Aorta (tissue), 5 donors: ENCODE data around the gene KCNAB2. TPM values are rescaled to one million over a fixed set of nuclear protein-coding genes. Genes with fewer than 3 reads are reported as not detected.
A peak's percentile ranks its signal among the peaks of the same experiment; 100 is the strongest.

Experiments used
- ATAC-seq: fragments of 200-7000 bp; cut with Tn5 transposase; one replicate; pipeline ENCODE4 v1.9.1; 2022; ENCODE audit warnings: moderate library complexity; ENCODE audit not compliant: low FRiP score
- DNase-seq, 2 donors: peaks; one replicate each; pipeline ENCODE4 v3.0.0-alpha.2; 2020
- H3K27ac ChIP-seq, 2 donors: one replicate each; pipeline ENCODE4 v1.5.1; 2013; ENCODE audit warnings: low read length in 2 of 2, mild to moderate bottlenecking in 2 of 2, moderate library complexity in 2 of 2, control low read depth in 1 of 2, inconsistent platforms in 1 of 2, low read depth in 1 of 2
- H3K27me3 ChIP-seq, 2 donors: one replicate each; pipeline ENCODE4 v1.6.1; 2013; ENCODE audit warnings: control low read depth in 1 of 2, low read length in 1 of 2, mild to moderate bottlenecking in 1 of 2, moderate library complexity in 1 of 2; ENCODE audit not compliant: insufficient read depth in 2 of 2, control insufficient read depth in 1 of 2
- H3K36me3 ChIP-seq, 2 donors: one replicate each; pipeline ENCODE4 v1.6.1; 2013; ENCODE audit warnings: control low read depth in 1 of 2, low read length in 1 of 2, mild to moderate bottlenecking in 1 of 2; ENCODE audit not compliant: insufficient read depth in 2 of 2, control insufficient read depth in 1 of 2
- H3K4me1 ChIP-seq, 2 donors: one replicate each; pipeline ENCODE4 v1.6.1; 2013; ENCODE audit warnings: low read length in 2 of 2, control low read depth in 1 of 2, mild to moderate bottlenecking in 1 of 2, moderate library complexity in 1 of 2; ENCODE audit not compliant: insufficient read depth in 2 of 2, control insufficient read depth in 1 of 2
- H3K4me3 ChIP-seq, 2 donors: one replicate each; pipeline ENCODE4 v1.5.1; 2013; ENCODE audit warnings: low read length in 2 of 2, control low read depth in 1 of 2, mild to moderate bottlenecking in 1 of 2
- H3K9me3 ChIP-seq: one replicate; pipeline ENCODE4 v1.6.1; 2013; ENCODE audit warnings: mild to moderate bottlenecking, low read length; ENCODE audit not compliant: control insufficient read depth
- WGBS, 2 donors: extraction: QIAGEN DNeasy Blood & Tissue Kit; methylation state at CpG; one replicate each; pipeline ENCODE4 v1.1.7; 2013; 5-methylcytosine and 5-hydroxymethylcytosine counted together
- intact Hi-C, 2 donors: fragments of 100-400 bp; cut with DNase I; formaldehyde crosslinking; loops; one replicate each; pipeline versions ENCODE4 v1.14.2 to v1.15.0; 2022
- polyA plus RNA-seq, 2 donors: library from polyadenylated mRNA; stranded (reverse); fragments of 200-250 nt; gene quantifications; one replicate each; pipeline ENCODE4 v1.2.3, GENCODE V29; 2013
- total RNA-seq, 2 donors: library from RNA; stranded (reverse); fragmentation: NEBNext Ultra II Directional; extraction: Animal tissue kit (Norgen Biotek cat#: 25700); gene quantifications; one replicate each; pipeline ENCODE4 v1.2.1, GENCODE V29; 2021
- donor health status: healthy with polysubstance abuse.
- donor health status: Bipolar disorder and iron deficiency.
- donor health status: DM: no; HTN: no; CAD: no.
- donor health status: DM: no; HTN: no; CAD: no.
- donor health status: DM: yes; HTN: yes; CAD: no.

KCNAB2 gene
- total and polyA plus RNA-seq, 4 donors, result 5.5 to 36.2 (median 11.9) TPM

DNA sequence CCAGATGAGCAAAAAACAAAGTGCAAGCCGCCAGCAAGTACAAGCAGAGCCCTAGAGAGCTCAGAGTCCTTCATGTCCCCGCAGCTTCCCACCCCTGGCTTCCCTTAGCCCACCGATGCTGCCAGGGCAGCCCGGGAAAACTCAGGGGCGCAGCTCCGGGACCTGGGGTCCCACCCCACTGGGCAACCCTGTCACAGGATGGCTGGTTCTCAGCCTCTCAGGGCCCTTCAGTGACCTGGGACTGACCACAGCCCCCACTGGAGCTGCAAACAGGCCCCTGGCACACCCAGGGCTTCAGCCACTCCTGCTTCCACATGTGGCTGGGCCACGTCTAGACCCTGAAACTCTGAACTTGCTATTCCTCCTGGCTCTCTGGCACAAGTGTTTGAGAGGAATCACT, 84.9 kb downstream of the KCNAB2 start:
- Histone ChIP-seq H3K27me3 (no peaks in the 10 kb centered on the region), H3K36me3 (no peaks in the 10 kb centered on the region), H3K9me3 (no peaks in the 10 kb centered on the region), H3K27ac (no peak overlapping the region), H3K4me3 (no peak overlapping the region), H3K4me1 (no peaks in the 10 kb centered on the region)
- DNase-seq (peak in 1 of 2 donors; percentile 16), ATAC-seq (no peak)
- intact Hi-C loops, result no loop called here
- 80 to 81% methylated on average over 7 of the region's 7 CpGs for WGBS, 2 donors

DNA sequence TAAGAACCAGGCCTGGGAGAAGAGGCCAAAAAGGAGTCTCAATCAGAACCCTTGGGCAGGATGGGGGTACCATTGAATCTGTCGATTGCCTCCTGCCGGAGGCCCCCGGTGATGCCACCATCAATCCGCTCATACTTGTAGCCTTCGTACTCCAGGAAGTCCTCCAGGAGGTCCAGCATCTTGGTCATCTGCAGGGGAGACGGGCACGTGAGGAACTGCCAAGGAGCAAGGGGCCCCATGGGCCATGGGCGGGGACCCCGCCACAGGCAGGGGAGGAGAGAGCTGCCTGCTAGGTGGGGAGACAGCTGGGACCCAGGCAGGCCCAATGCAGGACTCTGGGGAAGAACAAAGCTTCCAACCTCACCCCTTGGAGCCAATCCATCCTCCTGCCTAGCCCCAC, 85.9 kb downstream of the KCNAB2 start:
- H3K27me3 ChIP-seq, result no peaks in the 10 kb centered on the region
- H3K4me3 ChIP-seq, result no peak overlapping the region
- no peaks in the 10 kb centered on the region for H3K4me1 ChIP-seq
- 89 to 93% methylated on average over 9 of the region's 9 CpGs for WGBS, 2 donors
- intact Hi-C loops, result no loop called here
- H3K9me3 ChIP-seq, result no peaks in the 10 kb centered on the region
- no peaks in the 10 kb centered on the region for H3K36me3 ChIP-seq
- no peak overlapping the region for H3K27ac ChIP-seq
- ATAC-seq, result no peak
- DNase-seq, result peak; percentile 19 to 37

DNA sequence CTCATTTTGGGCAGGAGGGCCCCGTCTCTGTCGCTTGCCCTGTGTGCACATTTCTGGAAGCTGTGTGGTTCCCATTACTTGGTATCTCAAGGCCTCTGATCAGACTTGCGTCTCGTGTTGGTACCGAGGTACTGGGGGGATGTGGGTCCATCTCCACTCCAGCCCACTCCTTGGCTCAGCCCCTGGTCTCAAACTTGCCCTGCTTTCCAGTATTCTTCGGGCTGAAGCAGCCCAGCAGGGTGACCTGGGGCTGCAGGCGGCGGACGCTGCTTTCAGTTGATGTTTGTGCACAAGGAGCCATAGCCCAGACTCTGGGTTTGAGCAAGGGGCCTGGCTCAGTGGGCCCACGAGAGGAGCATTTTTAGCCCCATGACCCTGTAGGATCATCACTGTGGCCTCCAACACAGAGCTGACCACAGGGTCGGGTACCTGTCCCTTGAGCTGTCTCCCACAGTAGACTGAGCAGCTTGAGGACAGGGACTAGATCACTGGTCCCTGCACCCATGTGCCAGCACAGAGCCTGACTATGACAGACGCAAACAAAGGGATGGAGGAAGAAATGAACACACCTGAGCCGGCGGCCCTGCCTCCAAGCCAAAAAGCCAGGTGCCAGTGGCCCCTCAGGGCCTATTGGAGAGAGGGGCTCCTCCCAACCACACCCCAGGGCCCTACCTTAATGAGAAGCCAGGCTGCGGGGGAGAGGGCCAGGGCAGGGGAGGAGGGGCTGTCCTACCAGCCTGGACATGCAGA, 87.6 kb downstream of the KCNAB2 start:
- intact Hi-C loops, result no loop called here
- H3K4me1 ChIP-seq, result no peaks in the 10 kb centered on the region
- H3K27ac ChIP-seq, result no peak overlapping the region
- DNase-seq, result peak; percentile 24 to 46
- 90% methylated on average over 15 of the region's 15 CpGs for WGBS, 2 donors
- no peak for ATAC-seq
- no peaks in the 10 kb centered on the region for H3K36me3 ChIP-seq
- no peaks in the 10 kb centered on the region for H3K9me3 ChIP-seq
- no peaks in the 10 kb centered on the region for H3K27me3 ChIP-seq
- no peak overlapping the region for H3K4me3 ChIP-seq

DNA sequence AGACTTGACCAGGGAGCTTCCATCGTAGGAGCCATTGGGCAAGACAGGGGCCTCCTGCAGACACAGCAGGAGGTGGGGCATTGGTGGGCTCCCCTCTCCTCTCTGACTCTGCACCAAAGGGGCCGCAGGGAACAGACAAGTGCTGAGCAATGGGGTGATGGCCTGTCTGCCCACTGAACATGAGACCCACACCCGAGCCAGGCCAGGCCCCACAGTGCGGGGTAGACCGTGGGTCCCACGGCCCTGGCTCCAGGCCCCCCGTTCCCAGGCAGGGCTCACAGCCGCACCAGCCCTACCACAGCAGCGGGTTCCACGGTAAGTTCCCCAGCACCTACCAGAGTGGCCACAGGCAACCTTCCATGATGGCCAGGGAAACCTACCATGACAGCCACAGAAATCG, 88.5 kb downstream of the KCNAB2 start:
- intact Hi-C loops, result no loop called here
- Histone ChIP-seq H3K36me3 (no peaks in the 10 kb centered on the region), H3K4me1 (no peaks in the 10 kb centered on the region), H3K27me3 (no peaks in the 10 kb centered on the region), H3K4me3 (no peak overlapping the region), H3K27ac (no peak overlapping the region), H3K9me3 (no peaks in the 10 kb centered on the region)
- no peak for ATAC-seq
- peak; percentile 28 to 51 for DNase-seq
- 92 to 95% methylated on average over 11 of the region's 11 CpGs for WGBS, 2 donors

DNA sequence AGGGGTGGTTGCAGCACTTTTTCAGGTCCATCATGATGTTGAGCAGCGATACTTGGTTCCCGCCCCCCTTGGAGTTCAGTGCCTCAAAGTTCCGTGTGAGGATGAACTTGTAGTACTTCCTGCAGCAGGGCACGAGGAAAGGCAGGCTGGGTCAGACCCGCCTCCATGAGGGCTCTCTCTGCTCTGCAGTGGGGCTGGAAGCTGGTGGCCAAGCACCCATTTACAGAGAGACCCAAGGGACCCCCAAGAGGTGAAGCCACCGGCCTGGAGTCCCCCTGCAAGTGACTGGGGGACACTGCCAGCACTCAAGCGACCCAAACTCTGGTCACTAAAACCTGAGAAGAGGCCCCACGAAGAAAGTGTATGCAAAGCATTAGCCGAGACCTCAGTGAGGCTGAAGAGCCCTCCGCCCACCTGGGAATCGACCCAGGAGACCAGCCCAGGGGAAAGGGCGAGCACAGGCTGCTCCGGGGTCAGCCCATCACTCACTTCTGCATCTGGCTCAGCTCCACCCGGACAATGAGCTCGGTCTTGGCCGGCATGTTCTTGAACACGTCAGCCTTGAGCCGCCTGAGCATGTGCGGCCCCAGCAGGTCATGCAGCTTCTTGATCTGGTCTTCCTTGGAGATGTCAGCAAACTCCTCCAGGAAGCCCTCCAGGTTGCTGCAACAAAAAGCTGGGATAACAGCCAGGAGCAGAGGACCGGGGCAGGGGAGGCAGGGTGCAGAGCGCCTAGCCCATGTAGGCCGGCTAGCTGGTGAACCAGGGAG, 89.2 kb downstream of the KCNAB2 start:
- intact Hi-C loops, result no loop called here
- 77 to 82% methylated on average over 22 of the region's 22 CpGs for WGBS, 2 donors
- no peaks in the 10 kb centered on the region for H3K27me3 ChIP-seq
- no peaks in the 10 kb centered on the region for H3K9me3 ChIP-seq
- H3K4me3 ChIP-seq, result no peak overlapping the region
- peak; percentile 29 to 66 for DNase-seq
- no peaks in the 10 kb centered on the region for H3K36me3 ChIP-seq
- H3K27ac ChIP-seq, result no peak overlapping the region
- no peaks in the 10 kb centered on the region for H3K4me1 ChIP-seq
- no peak for ATAC-seq

DNA sequence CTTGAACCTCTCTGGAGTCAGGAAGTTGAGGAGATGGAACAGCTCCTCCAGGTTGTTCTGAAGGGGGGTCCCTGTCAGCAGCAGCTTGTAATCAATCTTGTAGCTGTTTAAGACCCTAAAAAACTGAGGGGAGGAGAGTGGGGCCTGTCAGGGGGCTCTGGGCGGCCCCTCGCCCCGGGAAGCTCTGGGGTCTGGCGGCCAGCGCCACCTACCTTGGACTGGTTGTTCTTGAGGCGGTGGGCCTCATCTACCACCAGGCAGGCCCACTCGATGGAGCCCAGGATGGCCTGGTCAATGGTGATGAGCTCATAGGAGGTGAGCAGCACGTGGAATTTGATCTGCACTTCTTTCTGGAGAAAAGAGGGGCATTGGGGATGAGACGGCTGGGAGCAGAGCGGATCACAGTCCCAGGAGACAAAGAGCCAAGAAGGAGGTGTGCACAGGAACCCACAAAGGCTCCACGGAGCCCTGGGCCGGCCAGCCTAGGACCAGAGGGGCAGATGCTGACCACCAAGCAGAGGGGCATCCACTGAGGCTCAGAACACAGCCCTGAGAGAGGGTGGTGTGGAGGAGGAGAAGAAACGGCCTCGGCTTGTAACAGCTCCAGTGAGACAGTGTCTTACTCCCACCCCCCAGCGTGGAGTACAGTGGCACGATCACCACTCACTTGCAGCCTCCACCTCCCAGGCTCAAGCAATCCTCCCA, 91.0 kb downstream of the KCNAB2 start:
- H3K27ac ChIP-seq, result no peak overlapping the region
- H3K4me3 ChIP-seq, result no peak overlapping the region
- no peaks in the 10 kb centered on the region for H3K27me3 ChIP-seq
- H3K36me3 ChIP-seq, result no peaks in the 10 kb centered on the region
- intact Hi-C loops, result no loop called here
- H3K9me3 ChIP-seq, result no peaks in the 10 kb centered on the region
- DNase-seq (peak; percentile 10 to 52), ATAC-seq (no peak)
- WGBS, 2 donors, result 86 to 87% methylated on average over 16 of the region's 16 CpGs
- H3K4me1 ChIP-seq, result no peaks in the 10 kb centered on the region

DNA sequence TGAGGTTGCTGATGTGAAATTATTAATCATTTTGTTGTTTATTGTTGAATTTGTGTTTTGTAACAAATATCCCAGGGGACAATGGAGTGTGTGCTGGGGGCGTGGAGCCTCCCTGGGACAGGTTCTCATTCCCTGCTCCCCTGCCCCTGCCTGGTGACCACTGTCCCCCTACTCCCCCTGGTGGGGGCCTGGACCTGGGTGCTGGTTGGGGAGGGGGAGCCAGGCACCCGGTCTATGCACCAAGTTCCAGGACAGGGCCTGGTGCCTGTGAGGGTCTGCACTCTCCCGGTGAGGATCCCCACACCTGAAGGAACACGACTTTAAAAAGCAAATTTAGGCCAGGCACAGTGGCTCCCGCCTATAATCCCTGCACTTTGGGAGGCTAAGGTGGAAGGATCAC, 92.1 kb downstream of the KCNAB2 start:
- peak; percentile 16 to 39 for DNase-seq
- intact Hi-C loops, result no loop called here
- no peaks in the 10 kb centered on the region for H3K9me3 ChIP-seq
- ATAC-seq, result no peak
- H3K27ac ChIP-seq, result no peak overlapping the region
- WGBS, 2 donors, result 72 to 75% methylated on average over 5 of the region's 5 CpGs
- no peaks in the 10 kb centered on the region for H3K36me3 ChIP-seq
- H3K4me3 ChIP-seq, result no peak overlapping the region
- H3K27me3 ChIP-seq, result no peaks in the 10 kb centered on the region
- H3K4me1 ChIP-seq, result no peaks in the 10 kb centered on the region

DNA sequence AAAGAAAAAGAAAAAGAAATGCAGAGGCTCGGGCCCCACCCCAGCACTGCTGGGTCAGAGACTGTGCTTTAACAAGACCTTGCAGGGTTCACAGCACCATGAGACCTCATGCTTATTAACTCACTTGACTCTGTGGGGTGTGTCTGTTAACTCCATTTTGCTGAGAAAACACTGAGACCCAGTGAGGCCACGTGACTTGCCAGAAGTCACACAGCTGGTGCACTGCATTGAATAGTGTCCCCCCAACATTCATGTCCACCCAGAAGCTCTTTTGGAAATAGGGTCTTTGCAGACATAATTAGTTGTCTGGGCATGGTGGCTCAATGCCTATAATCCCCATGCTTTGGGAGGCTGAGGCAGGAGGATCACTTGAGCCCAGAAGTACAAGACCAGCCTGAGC, 94.7 kb downstream of the KCNAB2 start:
- Histone ChIP-seq H3K4me1 (no peaks in the 10 kb centered on the region), H3K27ac (no peak overlapping the region), H3K9me3 (no peaks in the 10 kb centered on the region), H3K4me3 (no peak overlapping the region), H3K27me3 (no peaks in the 10 kb centered on the region), H3K36me3 (no peaks in the 10 kb centered on the region)
- intact Hi-C loops, result no loop called here
- DNase-seq (no peak), ATAC-seq (no peak)
- WGBS, 2 donors, result 79 to 89% methylated on average over 2 of the region's 2 CpGs
